ENCODE data around the gene PRX.
"Not testable (repeated sequence)": the region's sequence is repeated elsewhere in the genome, so short reads cannot be mapped to it uniquely, and the experiment has no call there.

- not testable (repeated sequence) for TF ChIP-seq MAX (IDR thresholded peaks at IDR 0.05); EZH2 (IDR thresholded peaks at IDR 0.05); CTCF (IDR thresholded peaks at IDR 0.05 in 2 of 3, conservative IDR thresholded peaks at IDR 0.05 in 1 of 3; ENCODE audit: borderline replicate concordance in 1 of 3, insufficient read depth in 1 of 3, low read depth in 2 of 3, low read length in 2 of 3); SP1 (IDR thresholded peaks at IDR 0.05; ENCODE audit: low read depth)
Observed at GRCh38 chr19:40430242-40430641, 17.1 kb upstream of the PRX start.
